PC-9 (cell line): ENCODE results near the gene ELMO1. TPM values are rescaled to one million over a fixed set of nuclear protein-coding genes. Genes with fewer than 3 reads are reported as not detected.

ENCODE experiments used
- BruUV-seq: library from RNA; stranded (reverse); fragments of 400-500 nt; replicated peaks from 2 replicates; lab custom pipeline; 2021; lab: Mats Ljungman, UMichigan
- CTCF ChIA-PET: fragments of 300-600 bp; sonication (Branson Sonifier 250); formaldehyde crosslinking; loops from one replicate; lab custom pipeline; 2022; ENCODE audit warnings: antibody characterized with exemption; lab: Charles Lee
- POLR2A ChIA-PET: fragments of 300-600 bp; sonication (Branson Sonifier 250); formaldehyde crosslinking; loops from one replicate; lab custom pipeline; 2022; ENCODE audit warnings: antibody characterized with exemption; ENCODE audit not compliant: unreplicated experiment; lab: Charles Lee
- DNase-seq, 2 experiments: peaks; one replicate each; pipeline versions ENCODE4 v3.0.0 to v3.0.0-alpha.2; 2015 to 2022; ENCODE audit warnings: mixed read lengths in 1 of 2
- H2AFZ ChIP-seq: fragments of 200-600 bp; sonication (generic); 2 replicates; pipeline ENCODE4 v1.8.1; 2017; ENCODE audit warnings: antibody characterized with exemption
- H3F3A ChIP-seq: fragments of 200-600 bp; sonication (generic); 2 replicates; pipeline ENCODE4 v1.8.1; 2017; ENCODE audit warnings: antibody characterized with exemption, mild to moderate bottlenecking, low read depth; ENCODE audit not compliant: insufficient read depth
- H3K27ac ChIP-seq: fragments of 200-600 bp; sonication (generic); 2 replicates; pipeline ENCODE4 v1.6.1; 2016; ENCODE audit warnings: mixed run types
- H3K27me3 ChIP-seq: fragments of 200-600 bp; sonication (generic); 2 replicates; pipeline ENCODE4 v1.6.1; 2016; ENCODE audit warnings: low read depth, mixed run types; ENCODE audit not compliant: insufficient read depth
- H3K36me3 ChIP-seq: fragments of 200-600 bp; sonication (generic); 2 replicates; pipeline ENCODE4 v1.6.1; 2016; ENCODE audit warnings: low read depth, mixed run types
- H3K4me1 ChIP-seq: fragments of 200-600 bp; sonication (generic); replicated peaks from 2 replicates; pipeline ENCODE4 v1.6.1; 2016; ENCODE audit warnings: mixed run types; ENCODE audit not compliant: insufficient read depth
- H3K4me2 ChIP-seq: fragments of 200-600 bp; sonication (generic); 2 replicates; pipeline ENCODE4 v1.6.1; 2017; ENCODE audit warnings: mixed run types
- H3K4me3 ChIP-seq: fragments of 200-600 bp; sonication (generic); 2 replicates; pipeline ENCODE4 v1.6.1; 2016; ENCODE audit warnings: mixed run types
- H3K79me2 ChIP-seq: fragments of 200-600 bp; sonication (generic); 2 replicates; pipeline ENCODE4 v1.6.1; 2017; ENCODE audit warnings: low read depth, mixed run types
- H3K9me2 ChIP-seq: fragments of 200-600 bp; sonication (generic); 2 replicates; pipeline ENCODE4 v1.8.1; 2017; ENCODE audit warnings: mild to moderate bottlenecking; ENCODE audit not compliant: insufficient read depth
- H3K9me3 ChIP-seq: fragments of 200-600 bp; sonication (generic); 2 replicates; pipeline ENCODE4 v1.8.1; 2016; ENCODE audit warnings: low read depth; ENCODE audit not compliant: insufficient read depth
- H4K20me1 ChIP-seq: fragments of 200-600 bp; sonication (generic); 2 replicates; pipeline ENCODE4 v1.8.1; 2017; ENCODE audit not compliant: insufficient read depth
- CTCF ChIP-seq: fragments of 200-600 bp; sonication (generic); conservative IDR thresholded peaks from 2 replicates; pipeline ENCODE4 v1.6.1; 2017; ENCODE audit warnings: mixed run types, antibody characterized with exemption, mild to moderate bottlenecking, moderate library complexity
- EZH2 ChIP-seq: fragments of 200-600 bp; sonication (generic); IDR thresholded peaks from 2 replicates; pipeline ENCODE4 v1.8.0; 2017; ENCODE audit warnings: antibody characterized with exemption, low read depth
- intact Hi-C: fragments of 100-400 bp; cut with micrococcal nuclease; formaldehyde crosslinking; loops from one replicate; pipeline ENCODE4 v1.10.0; 2022; ENCODE audit not compliant: unreplicated experiment
- total RNA-seq: library from RNA; stranded (reverse); gene quantifications from 2 replicates; pipeline ENCODE4 v1.2.3, GENCODE V29; 2021

ELMO1 gene
- total RNA-seq, 1 experiment from 2014 or later = 4.8 TPM

- DNase-seq = no peak
- CTCF ChIA-PET = no interaction called here
- no TSS peak for BruUV-seq
- H3K4me2 ChIP-seq = no peak overlapping the region
- H3K4me3 ChIP-seq = no peak overlapping the region
- POLR2A ChIA-PET = no interaction called here
- H3K9me2 ChIP-seq = no peaks in the 10 kb centered on the region
- H3K36me3 ChIP-seq = no peaks in the 10 kb centered on the region
- intact Hi-C loops = no loop called here
- no peak for TF ChIP-seq EZH2
- H3K27ac ChIP-seq = no peak overlapping the region
- H2AFZ ChIP-seq = no peak overlapping the region
- peaks cover 34% of the 10 kb centered on the region for H3K27me3 ChIP-seq
- no peaks in the 10 kb centered on the region for H3K79me2 ChIP-seq
- H3K9me3 ChIP-seq = no peaks in the 10 kb centered on the region
- no peaks in the 10 kb centered on the region for H3F3A ChIP-seq
- H3K4me1 ChIP-seq = no peaks in the 10 kb centered on the region
- H4K20me1 ChIP-seq = no peaks in the 10 kb centered on the region
Observed at GRCh38 chr7:37441816-37442215, 6.8 kb downstream of the ELMO1 start.

GRCh38 chr7:37441386-37441760 lies 7.3 kb downstream of the ELMO1 start:
- intact Hi-C loops = no loop called here
- no peak overlapping the region for H3K27ac ChIP-seq
- TF ChIP-seq EZH2 (no peak), CTCF (no peak)

GRCh38 chr7:37440738-37441385 lies 7.8 kb downstream of the ELMO1 start:
- H4K20me1 ChIP-seq = no peaks in the 10 kb centered on the region
- no peak overlapping the region for H3K4me2 ChIP-seq
- H3K36me3 ChIP-seq = no peaks in the 10 kb centered on the region
- H3K9me3 ChIP-seq = no peaks in the 10 kb centered on the region
- no peaks in the 10 kb centered on the region for H3K79me2 ChIP-seq
- POLR2A ChIA-PET = no interaction called here
- H3K4me1 ChIP-seq = no peaks in the 10 kb centered on the region
- no peak overlapping the region for H3K4me3 ChIP-seq
- CTCF ChIA-PET = no interaction called here
- no peak for TF ChIP-seq CTCF
- TF ChIP-seq EZH2 = no peak
- H2AFZ ChIP-seq = no peak overlapping the region
- H3K27ac ChIP-seq = no peak overlapping the region
- BruUV-seq = no TSS peak
- no peak for DNase-seq
- peaks cover 34% of the 10 kb centered on the region for H3K27me3 ChIP-seq
- H3F3A ChIP-seq = no peaks in the 10 kb centered on the region
- intact Hi-C loops = no loop called here
- H3K9me2 ChIP-seq = no peaks in the 10 kb centered on the region

More at GRCh38 chr7:37441386-37441760, 7.3 kb downstream of the ELMO1 start:
- H3K27me3 ChIP-seq = peaks cover 34% of the 10 kb centered on the region
- no peak overlapping the region for H3K4me3 ChIP-seq
- ChIA-PET CTCF (no interaction called here), POLR2A (no interaction called here)
- H3F3A ChIP-seq = no peaks in the 10 kb centered on the region
- no peaks in the 10 kb centered on the region for H3K36me3 ChIP-seq
- H3K9me2 ChIP-seq = no peaks in the 10 kb centered on the region
- no peaks in the 10 kb centered on the region for H3K4me1 ChIP-seq
- no peaks in the 10 kb centered on the region for H3K9me3 ChIP-seq
- H3K4me2 ChIP-seq = no peak overlapping the region
- H4K20me1 ChIP-seq = no peaks in the 10 kb centered on the region
- no TSS peak for BruUV-seq
- no peak overlapping the region for H2AFZ ChIP-seq
- H3K79me2 ChIP-seq = no peaks in the 10 kb centered on the region
- DNase-seq = no peak

- Histone ChIP-seq H2AFZ (no peak overlapping the region), H3K9me3 (no peaks in the 10 kb centered on the region), H3K4me1 (no peaks in the 10 kb centered on the region), H3K27ac (no peak overlapping the region), H3K9me2 (no peaks in the 10 kb centered on the region), H3K4me3 (no peak overlapping the region), H4K20me1 (no peaks in the 10 kb centered on the region), H3K4me2 (no peak overlapping the region), H3K27me3 (peaks cover 28% of the 10 kb centered on the region), H3K79me2 (no peaks in the 10 kb centered on the region), H3K36me3 (no peaks in the 10 kb centered on the region), H3F3A (no peaks in the 10 kb centered on the region)
- no peak for DNase-seq
- intact Hi-C loops = no loop called here
- TF ChIP-seq CTCF (no peak), EZH2 (no peak)
- no TSS peak for BruUV-seq
- CTCF ChIA-PET = no interaction called here
- POLR2A ChIA-PET = no interaction called here
Observed at GRCh38 chr7:37439653-37440026, 9.0 kb downstream of the ELMO1 start.
